Hepatocyte (in vitro differentiated cells): ENCODE measurements around the gene TAF5.

ENCODE experiments used
- EZH2 ChIP-seq: fragments of 200-600 bp; sonication (generic); IDR thresholded peaks from 2 replicates; pipeline ENCODE4 v1.6.1; 2016; ENCODE audit warnings: antibody characterized with exemption, mild to moderate bottlenecking, borderline replicate concordance
- EZH2phosphoT487 ChIP-seq: fragments of 200-600 bp; sonication (generic); IDR thresholded peaks from one replicate; pipeline ENCODE4 v1.6.1; 2018; ENCODE audit warnings: antibody characterized with exemption, mild to moderate bottlenecking, low read depth, moderate library complexity; ENCODE audit not compliant: unreplicated experiment, severe bottlenecking
- TF ChIP-seq, protein P1 (sequence below): fragments of 200-600 bp; sonication (generic); IDR thresholded peaks from 2 replicates; pipeline ENCODE4 v1.5.1; 2016; ENCODE audit warnings: antibody characterized with exemption, mild to moderate bottlenecking; ENCODE audit not compliant: poor library complexity

DNA sequence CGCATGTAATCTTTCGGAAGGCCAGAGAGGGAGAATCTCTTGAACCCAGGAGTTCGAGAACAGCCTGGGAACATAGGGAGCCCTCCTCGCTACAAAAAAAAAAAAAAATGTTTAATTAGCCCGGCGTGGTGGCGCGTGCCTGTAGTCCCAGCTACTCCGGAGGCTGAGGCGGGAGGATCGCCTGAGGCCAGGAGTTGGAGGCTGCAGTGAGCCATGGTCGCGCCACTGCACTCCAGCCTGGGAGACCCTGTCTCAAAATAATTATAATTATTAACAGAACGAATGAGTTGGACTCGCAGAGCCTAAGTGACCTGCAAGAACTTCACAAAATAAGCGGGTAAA lies 17.6 kb upstream of the TAF5 start:
- TF ChIP-seq, protein P1, sequence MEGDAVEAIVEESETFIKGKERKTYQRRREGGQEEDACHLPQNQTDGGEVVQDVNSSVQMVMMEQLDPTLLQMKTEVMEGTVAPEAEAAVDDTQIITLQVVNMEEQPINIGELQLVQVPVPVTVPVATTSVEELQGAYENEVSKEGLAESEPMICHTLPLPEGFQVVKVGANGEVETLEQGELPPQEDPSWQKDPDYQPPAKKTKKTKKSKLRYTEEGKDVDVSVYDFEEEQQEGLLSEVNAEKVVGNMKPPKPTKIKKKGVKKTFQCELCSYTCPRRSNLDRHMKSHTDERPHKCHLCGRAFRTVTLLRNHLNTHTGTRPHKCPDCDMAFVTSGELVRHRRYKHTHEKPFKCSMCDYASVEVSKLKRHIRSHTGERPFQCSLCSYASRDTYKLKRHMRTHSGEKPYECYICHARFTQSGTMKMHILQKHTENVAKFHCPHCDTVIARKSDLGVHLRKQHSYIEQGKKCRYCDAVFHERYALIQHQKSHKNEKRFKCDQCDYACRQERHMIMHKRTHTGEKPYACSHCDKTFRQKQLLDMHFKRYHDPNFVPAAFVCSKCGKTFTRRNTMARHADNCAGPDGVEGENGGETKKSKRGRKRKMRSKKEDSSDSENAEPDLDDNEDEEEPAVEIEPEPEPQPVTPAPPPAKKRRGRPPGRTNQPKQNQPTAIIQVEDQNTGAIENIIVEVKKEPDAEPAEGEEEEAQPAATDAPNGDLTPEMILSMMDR = no peak
- TF ChIP-seq EZH2 (no peak), EZH2phosphoT487 (no peak)
